Measurements from ENCODE around the gene SEMA4D. TPM values are rescaled to one million over a fixed set of nuclear protein-coding genes. Genes with fewer than 3 reads are reported as not detected.
A peak's percentile ranks its signal among the peaks of the same experiment; 100 is the strongest.

SEMA4D gene
- total and polyA plus RNA-seq, 8 donors = 20.0 to 71.9 (median 25.6) TPM

DNA sequence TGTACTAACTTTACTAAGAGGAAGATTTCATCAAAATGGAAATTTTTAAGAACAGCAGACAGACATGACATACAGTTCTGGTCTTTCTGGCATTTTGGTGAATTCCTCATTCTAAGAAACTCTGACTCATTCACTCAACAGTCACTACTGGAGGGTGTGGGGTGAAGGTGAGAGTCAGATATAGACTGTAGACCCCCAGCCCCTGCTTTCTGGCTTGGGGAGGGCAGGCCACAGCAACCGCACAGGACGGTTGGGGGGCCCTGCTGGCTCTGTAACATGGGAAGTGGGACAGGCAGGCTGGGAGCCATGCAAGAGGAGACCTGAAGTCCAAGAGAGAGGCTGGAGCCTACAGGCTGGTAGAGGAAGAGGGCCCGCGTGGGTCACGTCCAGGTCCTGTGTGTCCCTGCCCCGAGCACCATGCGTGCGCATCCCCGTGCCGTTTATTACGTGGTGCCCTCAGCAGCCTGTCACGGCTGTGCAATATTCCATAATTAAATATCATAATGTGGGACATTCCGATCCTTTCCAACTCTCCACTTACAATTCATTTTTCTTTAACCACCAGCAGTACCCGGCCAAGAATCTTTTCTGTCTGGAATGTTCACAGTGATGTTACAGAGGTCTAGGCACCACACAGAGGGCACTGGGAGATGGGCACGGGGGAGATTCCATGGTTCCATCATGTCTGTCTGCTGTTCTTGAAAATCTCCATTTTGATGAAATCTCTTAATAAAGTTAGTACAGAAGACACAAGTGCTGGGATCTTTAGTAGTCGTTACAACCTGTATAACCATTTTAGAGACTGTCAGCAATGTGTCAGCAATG lies 75.5 kb downstream of the SEMA4D start:
- peak; percentile 46 for ATAC-seq
- intact Hi-C loops (cut with DNase I) = no loop called here
- H3K27me3 ChIP-seq = no peaks in the 10 kb centered on the region
- H3K36me3 ChIP-seq = no peaks in the 10 kb centered on the region
- no peaks in the 10 kb centered on the region for H3K9me3 ChIP-seq
- peaks cover 0 to 89% of the 10 kb centered on the region in 2 donors for H3K4me1 ChIP-seq
- H3K4me3 ChIP-seq = no peak overlapping the region
- TF ChIP-seq, protein P1, sequence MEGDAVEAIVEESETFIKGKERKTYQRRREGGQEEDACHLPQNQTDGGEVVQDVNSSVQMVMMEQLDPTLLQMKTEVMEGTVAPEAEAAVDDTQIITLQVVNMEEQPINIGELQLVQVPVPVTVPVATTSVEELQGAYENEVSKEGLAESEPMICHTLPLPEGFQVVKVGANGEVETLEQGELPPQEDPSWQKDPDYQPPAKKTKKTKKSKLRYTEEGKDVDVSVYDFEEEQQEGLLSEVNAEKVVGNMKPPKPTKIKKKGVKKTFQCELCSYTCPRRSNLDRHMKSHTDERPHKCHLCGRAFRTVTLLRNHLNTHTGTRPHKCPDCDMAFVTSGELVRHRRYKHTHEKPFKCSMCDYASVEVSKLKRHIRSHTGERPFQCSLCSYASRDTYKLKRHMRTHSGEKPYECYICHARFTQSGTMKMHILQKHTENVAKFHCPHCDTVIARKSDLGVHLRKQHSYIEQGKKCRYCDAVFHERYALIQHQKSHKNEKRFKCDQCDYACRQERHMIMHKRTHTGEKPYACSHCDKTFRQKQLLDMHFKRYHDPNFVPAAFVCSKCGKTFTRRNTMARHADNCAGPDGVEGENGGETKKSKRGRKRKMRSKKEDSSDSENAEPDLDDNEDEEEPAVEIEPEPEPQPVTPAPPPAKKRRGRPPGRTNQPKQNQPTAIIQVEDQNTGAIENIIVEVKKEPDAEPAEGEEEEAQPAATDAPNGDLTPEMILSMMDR (IDR thresholded peaks at IDR 0.05) = no peak
- peak overlapping the region in 1 of 2 donors; percentile 90 for H3K27ac ChIP-seq
- DNase-seq = peak in 1 of 4 donors; percentile 85

DNA sequence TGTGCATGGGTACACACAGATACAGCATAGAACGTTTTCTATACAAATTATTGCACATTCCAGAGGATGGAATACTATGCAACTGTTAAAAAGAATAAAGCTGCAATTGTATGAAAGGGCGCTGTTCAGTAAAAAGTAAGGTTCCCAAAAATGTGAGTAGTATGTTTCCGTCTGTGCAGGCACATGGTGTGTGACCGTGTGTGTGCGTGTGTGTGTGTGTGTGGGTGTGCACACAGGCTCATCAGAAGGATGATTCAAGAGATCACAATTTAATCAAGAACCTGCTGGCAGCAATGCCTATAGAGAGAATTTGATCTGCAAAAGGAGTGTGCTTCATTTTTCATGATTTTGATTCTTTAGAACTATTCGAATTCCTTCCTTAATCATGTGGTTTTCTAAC lies 76.3 kb downstream of the SEMA4D start:
- H3K27me3 ChIP-seq = no peaks in the 10 kb centered on the region
- no peaks in the 10 kb centered on the region for H3K9me3 ChIP-seq
- TF ChIP-seq, protein P1 (IDR thresholded peaks at IDR 0.05) = no peak
- intact Hi-C loops (cut with DNase I) = no loop called here
- H3K36me3 ChIP-seq = no peaks in the 10 kb centered on the region
- no peak for DNase-seq
- H3K27ac ChIP-seq = peak overlapping the region in 1 of 2 donors; percentile 90
- H3K4me3 ChIP-seq = no peak overlapping the region
- peaks cover 0 to 85% of the 10 kb centered on the region in 2 donors for H3K4me1 ChIP-seq
- ATAC-seq = no peak

DNA sequence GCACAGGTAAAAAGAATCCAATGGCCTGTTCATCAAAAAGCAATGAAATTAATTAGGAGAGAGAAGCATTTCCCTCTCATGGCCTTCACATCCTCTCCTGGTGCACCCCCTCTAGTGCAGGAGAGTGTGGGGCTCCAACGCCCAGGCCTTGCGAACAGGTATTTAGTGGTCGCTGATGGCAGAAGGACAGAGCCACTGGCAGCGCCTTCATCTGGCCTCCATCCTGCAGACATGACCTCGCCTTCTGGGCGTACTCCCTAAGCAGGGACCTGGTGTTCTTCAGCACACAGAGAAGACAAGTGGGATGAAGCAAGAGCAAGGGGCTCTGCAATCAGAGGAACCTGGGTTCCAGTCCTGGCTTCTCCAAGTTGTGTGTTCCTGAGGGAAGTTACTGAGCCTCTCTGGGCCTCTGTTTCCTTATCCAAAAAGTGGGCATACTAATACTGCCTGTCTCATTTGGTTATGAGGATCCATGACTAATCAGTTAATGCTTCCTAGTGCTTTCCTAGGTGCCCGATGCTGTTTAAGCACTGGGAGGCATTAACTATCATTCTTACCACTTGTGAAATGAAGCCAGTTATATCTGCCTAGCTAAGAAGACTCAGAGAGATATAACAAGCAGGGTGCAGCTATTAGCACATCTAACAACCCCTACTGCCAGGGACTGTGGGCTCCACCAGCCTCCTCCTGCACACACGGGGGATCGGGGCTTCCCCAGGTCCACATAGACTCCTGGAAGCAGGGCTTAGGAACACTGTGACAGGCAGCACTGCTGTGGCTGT lies 77.3 kb downstream of the SEMA4D start:
- Histone ChIP-seq H3K9me3 (no peaks in the 10 kb centered on the region), H3K36me3 (peaks cover 0 to 2% of the 10 kb centered on the region in 2 donors), H3K27me3 (no peaks in the 10 kb centered on the region), H3K4me3 (no peak overlapping the region), H3K27ac (peak overlapping the region in 1 of 2 donors; percentile 90), H3K4me1 (peaks cover 0 to 75% of the 10 kb centered on the region in 2 donors)
- TF ChIP-seq, protein P1 (IDR thresholded peaks at IDR 0.05) = no peak
- ATAC-seq (no peak), DNase-seq (no peak)
- intact Hi-C loops (cut with DNase I) = no loop called here

DNA sequence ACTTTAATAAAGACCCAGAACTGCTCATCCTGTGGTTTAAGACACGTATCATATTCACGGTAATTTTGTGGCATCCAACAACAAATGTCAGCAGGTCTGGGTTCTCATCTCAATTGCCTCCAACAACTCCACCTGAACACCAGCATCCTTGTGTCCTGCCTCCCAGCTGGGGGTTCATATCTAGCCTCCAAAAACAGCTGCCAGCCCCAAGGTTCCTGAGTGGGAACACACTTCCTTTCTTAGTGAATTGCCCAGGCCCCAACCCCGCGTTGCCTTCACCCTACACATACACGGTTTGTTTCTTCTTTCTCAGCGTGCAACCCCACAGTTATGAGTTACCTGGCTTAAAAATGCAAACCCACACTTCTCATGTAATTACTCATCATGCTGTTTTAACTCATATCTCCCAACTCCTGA lies 77.9 kb downstream of the SEMA4D start:
- ATAC-seq (no peak), DNase-seq (no peak)
- H3K4me1 ChIP-seq = peaks cover 0 to 69% of the 10 kb centered on the region in 2 donors
- no peak overlapping the region for H3K4me3 ChIP-seq
- TF ChIP-seq, protein P1 (IDR thresholded peaks at IDR 0.05) = no peak
- peaks cover 0 to 8% of the 10 kb centered on the region in 2 donors for H3K36me3 ChIP-seq
- H3K27me3 ChIP-seq = no peaks in the 10 kb centered on the region
- intact Hi-C loops (cut with DNase I) = no loop called here
- H3K27ac ChIP-seq = peak overlapping the region in 1 of 2 donors; percentile 90
- no peaks in the 10 kb centered on the region for H3K9me3 ChIP-seq
